Thyroid gland (tissue), 4 donors: ENCODE data around the gene ZBP1. TPM values are rescaled to one million over a fixed set of nuclear protein-coding genes. Genes with fewer than 3 reads are reported as not detected.

Experiments
- DNase-seq, 2 donors: peaks; one replicate each; pipeline ENCODE4 v3.0.0-alpha.2; 2019
- H3K27ac ChIP-seq, 3 donors: fragments of 200-600 bp; sonication (generic); 1 replicate in 2 of 3; 2 replicates in 1 of 3; pipeline ENCODE4 v1.5.1; 2016 to 2019; ENCODE audit warnings: mild to moderate bottlenecking in 1 of 3, moderate library complexity in 1 of 3
- H3K27me3 ChIP-seq: fragments of 200-600 bp; sonication (generic); one replicate; pipeline ENCODE4 v1.5.1; 2019
- H3K36me3 ChIP-seq, 2 donors: fragments of 200-600 bp; sonication (generic); one replicate each; pipeline ENCODE4 v1.5.1; 2016 to 2019
- H3K4me1 ChIP-seq, 2 donors: fragments of 200-600 bp; sonication (generic); one replicate each; pipeline ENCODE4 v1.5.1; 2017 to 2019
- H3K4me3 ChIP-seq, 3 donors: fragments of 200-600 bp; sonication (generic); replicated peaks in 1 of 3; 1 replicate in 2 of 3; 2 replicates in 1 of 3; pipeline ENCODE4 v1.5.1; 2016; ENCODE audit warnings: mild to moderate bottlenecking in 1 of 3
- H3K9me3 ChIP-seq: fragments of 200-600 bp; sonication (generic); one replicate; pipeline ENCODE4 v1.5.1; 2017
- POLR2A ChIP-seq, 2 donors: fragments of 450-650 bp; IDR thresholded peaks; one replicate each; pipeline ENCODE4 v1.6.1; 2017; ENCODE audit warnings: antibody characterized with exemption in 2 of 2, mild to moderate bottlenecking in 2 of 2, moderate library complexity in 1 of 2
- WGBS, 2 donors: methylation state at CpG; one replicate each; pipeline ENCODE4 v1.1.5; 2017; 5-methylcytosine and 5-hydroxymethylcytosine counted together
- intact Hi-C: fragments of 100-400 bp; cut with DNase I; formaldehyde crosslinking; loops from one replicate; pipeline ENCODE4 v1.15.1; 2023
- total RNA-seq, 4 donors: library from RNA; depleted of rRNA; stranded (reverse); fragments of >200 nt; gene quantifications; one replicate each; pipeline ENCODE4 v1.2.3, GENCODE V29; 2016
- TF ChIP-seq, protein P1 (sequence below), 6 experiments: fragments of 200-600 bp in 3 of 6; fragments of 450-650 bp in 3 of 6; sonication (generic) in 3 of 6; IDR thresholded peaks; one replicate each; pipeline ENCODE4 v1.5.1; 2016 to 2019; ENCODE audit warnings: antibody characterized with exemption in 6 of 6, mild to moderate bottlenecking in 2 of 6, inconsistent platforms in 1 of 6, moderate library complexity in 1 of 6

Gene ZBP1
- total RNA-seq, 4 donors from 2014 or later = 0.33 to 1.5 (median 0.34) TPM; not detected in 1

DNA sequence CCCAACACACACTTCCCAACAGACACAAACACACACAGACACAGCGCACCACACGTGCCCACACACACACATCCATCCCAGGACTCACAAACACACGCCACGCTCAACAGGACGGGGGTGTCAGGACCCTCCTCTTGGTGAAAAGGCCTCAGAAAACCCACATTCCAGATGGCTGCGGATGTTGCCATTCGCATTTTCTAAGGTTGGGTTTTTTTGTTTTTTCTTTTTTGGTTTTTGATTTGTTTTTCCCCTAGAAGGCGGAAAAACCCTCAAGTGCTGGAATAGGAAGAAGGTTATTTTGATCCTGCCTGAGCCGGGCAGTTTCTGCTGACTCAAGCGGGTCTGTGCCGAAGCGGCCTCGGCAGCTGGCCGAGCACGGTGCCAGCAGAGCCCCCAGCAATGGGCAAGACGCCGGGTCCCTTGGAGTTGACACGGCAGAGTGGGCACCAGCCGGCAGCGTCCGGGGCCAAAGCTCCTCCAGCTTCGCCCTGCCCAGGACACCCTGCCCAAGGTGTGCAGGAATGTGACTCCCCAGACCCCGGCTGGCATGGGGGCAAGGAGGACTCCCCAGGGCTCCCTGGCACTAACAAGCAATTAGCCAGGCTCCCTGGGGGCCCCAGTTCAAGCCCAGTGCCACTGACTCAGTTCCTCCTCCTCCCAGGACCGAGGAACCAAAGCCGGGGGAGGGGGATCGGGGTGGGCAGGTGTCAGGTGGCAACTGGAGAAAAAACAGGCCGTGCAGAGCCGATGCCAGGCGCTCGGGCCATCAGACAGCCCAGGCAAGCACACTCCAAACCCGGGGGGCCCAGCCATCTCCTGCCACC lies 40.9 kb upstream of the ZBP1 start:
- Histone ChIP-seq H3K9me3 (no peaks in the 10 kb centered on the region), H3K36me3 (no peaks in the 10 kb centered on the region), H3K27ac (peak overlapping the region; percentile 63 to 88 (median 87)), H3K4me1 (peaks cover 14 to 15% of the 10 kb centered on the region in 2 donors), H3K27me3 (no peaks in the 10 kb centered on the region), H3K4me3 (no peak overlapping the region)
- 42 to 58% methylated on average over 17 to 25 of the region's 31 CpGs for WGBS, 2 donors
- intact Hi-C loops = no loop called here
- peak in 1 of 2 donors; percentile 26 for TF ChIP-seq POLR2A (IDR thresholded peaks at IDR 0.05)
- TF ChIP-seq, protein P1, sequence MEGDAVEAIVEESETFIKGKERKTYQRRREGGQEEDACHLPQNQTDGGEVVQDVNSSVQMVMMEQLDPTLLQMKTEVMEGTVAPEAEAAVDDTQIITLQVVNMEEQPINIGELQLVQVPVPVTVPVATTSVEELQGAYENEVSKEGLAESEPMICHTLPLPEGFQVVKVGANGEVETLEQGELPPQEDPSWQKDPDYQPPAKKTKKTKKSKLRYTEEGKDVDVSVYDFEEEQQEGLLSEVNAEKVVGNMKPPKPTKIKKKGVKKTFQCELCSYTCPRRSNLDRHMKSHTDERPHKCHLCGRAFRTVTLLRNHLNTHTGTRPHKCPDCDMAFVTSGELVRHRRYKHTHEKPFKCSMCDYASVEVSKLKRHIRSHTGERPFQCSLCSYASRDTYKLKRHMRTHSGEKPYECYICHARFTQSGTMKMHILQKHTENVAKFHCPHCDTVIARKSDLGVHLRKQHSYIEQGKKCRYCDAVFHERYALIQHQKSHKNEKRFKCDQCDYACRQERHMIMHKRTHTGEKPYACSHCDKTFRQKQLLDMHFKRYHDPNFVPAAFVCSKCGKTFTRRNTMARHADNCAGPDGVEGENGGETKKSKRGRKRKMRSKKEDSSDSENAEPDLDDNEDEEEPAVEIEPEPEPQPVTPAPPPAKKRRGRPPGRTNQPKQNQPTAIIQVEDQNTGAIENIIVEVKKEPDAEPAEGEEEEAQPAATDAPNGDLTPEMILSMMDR (IDR thresholded peaks at IDR 0.05) = no peak
- peak; percentile 87 to 90 for DNase-seq

DNA sequence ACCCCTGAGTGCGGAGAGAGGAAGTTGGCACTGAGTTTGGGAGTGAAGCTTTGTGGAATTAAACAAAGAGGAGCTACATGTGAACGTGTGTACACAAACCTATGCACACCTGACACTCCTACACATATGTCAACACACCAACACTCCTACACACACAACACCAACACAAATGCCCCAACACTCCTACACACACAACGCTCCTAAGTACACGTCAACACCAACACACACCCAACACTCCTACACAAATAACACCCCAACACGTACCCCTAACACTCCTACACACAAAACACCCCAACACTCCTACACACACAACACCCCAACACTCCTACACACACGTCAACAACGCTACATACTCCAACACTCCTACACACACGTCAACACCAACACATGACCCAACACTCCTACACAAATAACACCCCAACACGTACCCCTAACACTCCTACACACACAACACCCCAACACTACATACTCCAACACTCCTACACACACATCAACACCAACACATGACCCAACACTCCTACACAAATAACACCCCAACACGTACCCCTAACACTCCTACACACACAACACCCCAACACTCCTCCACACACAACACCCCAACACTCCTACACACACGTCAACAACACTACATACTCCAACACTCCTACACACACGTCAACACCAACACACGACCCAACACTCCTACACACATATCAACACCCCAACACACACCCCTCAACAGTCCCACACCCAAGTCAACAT lies 40.1 kb upstream of the ZBP1 start:
- Histone ChIP-seq H3K27ac (peak overlapping the region; percentile 63 to 88 (median 87)), H3K27me3 (no peaks in the 10 kb centered on the region), H3K4me1 (peaks cover 14 to 15% of the 10 kb centered on the region in 2 donors), H3K4me3 (no peak overlapping the region), H3K36me3 (no peaks in the 10 kb centered on the region), H3K9me3 (no peaks in the 10 kb centered on the region)
- no peak for DNase-seq
- intact Hi-C loops = no loop called here
- 90 to 92% methylated on average over 13 of the region's 13 CpGs for WGBS, 2 donors
- TF ChIP-seq, protein P1 (IDR thresholded peaks at IDR 0.05) = no peak
- no peak for TF ChIP-seq POLR2A (IDR thresholded peaks at IDR 0.05)

GRCh38 chr20:57659517-57660180 lies 39.4 kb upstream of the ZBP1 start:
- no peaks in the 10 kb centered on the region for H3K27me3 ChIP-seq
- no peak overlapping the region for H3K4me3 ChIP-seq
- peaks cover 14 to 15% of the 10 kb centered on the region in 2 donors for H3K4me1 ChIP-seq
- no peaks in the 10 kb centered on the region for H3K9me3 ChIP-seq
- intact Hi-C loops = loop anchor here (10.0 kb wide), 1 partner anchor 425 kb away; no protein-coding TSS in a partner anchor
- H3K27ac ChIP-seq = peak overlapping the region in 1 of 3 donors; percentile 87
- 91 to 94% methylated on average over 24 of the region's 24 CpGs for WGBS, 2 donors
- peak in 1 of 2 donors; percentile 0 for DNase-seq
- TF ChIP-seq, protein P1 (IDR thresholded peaks at IDR 0.05) = no peak
- no peak for TF ChIP-seq POLR2A (IDR thresholded peaks at IDR 0.05)
- H3K36me3 ChIP-seq = no peaks in the 10 kb centered on the region

DNA sequence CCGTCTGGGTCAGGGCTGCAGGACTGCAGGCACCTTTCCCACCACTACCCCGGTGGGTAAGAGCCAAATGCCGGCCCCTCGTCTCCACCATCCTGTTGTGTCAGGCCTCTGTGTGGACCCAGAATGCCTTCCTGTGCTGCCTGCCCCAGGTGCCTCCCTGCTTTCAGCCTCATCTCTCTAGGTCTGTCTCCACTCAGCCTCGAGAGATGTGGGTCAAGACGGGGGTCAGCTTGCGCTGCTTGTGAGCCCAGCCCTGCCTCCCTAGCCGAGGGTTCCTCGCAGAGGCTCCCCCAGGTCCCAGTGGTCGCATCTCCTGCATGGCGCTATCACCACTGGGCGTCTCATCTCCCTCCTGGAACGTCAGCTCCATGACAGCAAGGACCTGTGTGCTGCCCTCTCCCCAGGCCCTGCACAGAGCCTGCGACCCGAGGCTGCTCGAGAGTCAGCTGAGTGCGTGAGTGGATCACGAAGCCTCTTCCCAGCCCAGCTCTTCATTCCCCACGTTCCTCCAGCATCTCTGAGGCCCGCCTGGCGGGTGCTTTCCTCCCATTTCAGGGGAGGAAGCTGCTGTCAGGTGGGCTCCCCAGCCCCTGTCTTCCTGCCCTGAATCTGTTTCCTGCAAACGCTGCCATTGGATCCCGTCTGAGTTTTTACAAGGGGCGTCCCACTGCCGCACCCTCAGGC lies 38.7 kb upstream of the ZBP1 start:
- WGBS, 2 donors = 92 to 94% methylated on average over 23 of the region's 25 CpGs
- no peak for DNase-seq
- H3K4me1 ChIP-seq = peaks cover 14 to 15% of the 10 kb centered on the region in 2 donors
- intact Hi-C loops = loop anchor here (10.0 kb wide), 1 partner anchor 426 kb away; no protein-coding TSS in a partner anchor
- H3K4me3 ChIP-seq = no peak overlapping the region
- no peaks in the 10 kb centered on the region for H3K36me3 ChIP-seq
- TF ChIP-seq POLR2A (IDR thresholded peaks at IDR 0.05) = no peak
- TF ChIP-seq, protein P1 (IDR thresholded peaks at IDR 0.05) = no peak
- H3K27me3 ChIP-seq = no peaks in the 10 kb centered on the region
- H3K9me3 ChIP-seq = no peaks in the 10 kb centered on the region
- H3K27ac ChIP-seq = no peak overlapping the region
